DND-41 (cell line): ENCODE results near the gene IVL.
A peak's percentile ranks its signal among the peaks of the same experiment; 100 is the strongest.

ENCODE experiments used
- ATAC-seq: fragments of 200-7000 bp; cut with Tn5 transposase; 3 replicates; pipeline ENCODE4 v1.9.1; 2021; ENCODE audit warnings: low read depth; ENCODE audit not compliant: insufficient read depth
- DNase-seq: peaks from one replicate; pipeline ENCODE4 v3.0.0-alpha.2; 2020
- H2AFZ ChIP-seq: 2 replicates; pipeline ENCODE4 v1.6.0; 2012; ENCODE audit warnings: low read depth, low read length
- H3K27ac ChIP-seq: 2 replicates; pipeline ENCODE4 v1.5.1; 2012; ENCODE audit warnings: low read length, inconsistent platforms
- H3K27me3 ChIP-seq: fragments of 200-600 bp; sonication (generic); 2 replicates; pipeline ENCODE4 v1.6.0; 2012; ENCODE audit warnings: low read length, mild to moderate bottlenecking, inconsistent platforms; ENCODE audit not compliant: insufficient read depth, poor library complexity
- H3K36me3 ChIP-seq: 2 replicates; pipeline ENCODE4 v1.5.1; 2012; ENCODE audit warnings: low read length, inconsistent platforms; ENCODE audit not compliant: insufficient read depth
- H3K4me1 ChIP-seq: 2 replicates; pipeline ENCODE4 v1.5.1; 2012; ENCODE audit warnings: mild to moderate bottlenecking, low read length; ENCODE audit not compliant: insufficient read depth
- H3K4me2 ChIP-seq: 2 replicates; pipeline ENCODE4 v1.6.0; 2012; ENCODE audit warnings: mild to moderate bottlenecking, moderate library complexity, low read length, inconsistent platforms; ENCODE audit not compliant: insufficient read depth
- H3K4me3 ChIP-seq, 2 experiments: fragments of 200-600 bp in 1 of 2; shearing (Covaris generic) in 1 of 2; 2 replicates each; pipeline ENCODE4 v1.5.1; 2012 to 2016; ENCODE audit warnings: inconsistent platforms in 2 of 2, low read length in 2 of 2, mild to moderate bottlenecking in 2 of 2, low read depth in 1 of 2, moderate library complexity in 1 of 2
- H3K79me2 ChIP-seq: 2 replicates; pipeline ENCODE4 v1.6.0; 2012; ENCODE audit warnings: low read length, inconsistent platforms; ENCODE audit not compliant: insufficient read depth
- H3K9ac ChIP-seq: 2 replicates; pipeline ENCODE4 v1.6.0; 2012; ENCODE audit warnings: low read depth, mild to moderate bottlenecking, inconsistent platforms, low read length, moderate library complexity
- H3K9me3 ChIP-seq: 2 replicates; pipeline ENCODE4 v1.5.1; 2012; ENCODE audit warnings: low read length, moderate library complexity, mild to moderate bottlenecking, inconsistent platforms; ENCODE audit not compliant: insufficient read depth, severe bottlenecking
- H4K20me1 ChIP-seq: 2 replicates; pipeline ENCODE4 v1.6.0; 2012; ENCODE audit warnings: low read length; ENCODE audit not compliant: insufficient read depth
- CTCF ChIP-seq: IDR thresholded peaks from 2 replicates; pipeline ENCODE4 v1.5.1; 2012; ENCODE audit warnings: borderline replicate concordance, low read length, moderate library complexity, mild to moderate bottlenecking; ENCODE audit not compliant: poor library complexity, severe bottlenecking; ENCODE audit errors: extremely low read depth
- EZH2 ChIP-seq: IDR thresholded peaks from 3 replicates; pipeline ENCODE4 v1.6.1; 2012; ENCODE audit warnings: borderline replicate concordance, low read depth, mild to moderate bottlenecking, moderate library complexity, low read length, inconsistent platforms; ENCODE audit not compliant: severe bottlenecking

IVL gene

DNA sequence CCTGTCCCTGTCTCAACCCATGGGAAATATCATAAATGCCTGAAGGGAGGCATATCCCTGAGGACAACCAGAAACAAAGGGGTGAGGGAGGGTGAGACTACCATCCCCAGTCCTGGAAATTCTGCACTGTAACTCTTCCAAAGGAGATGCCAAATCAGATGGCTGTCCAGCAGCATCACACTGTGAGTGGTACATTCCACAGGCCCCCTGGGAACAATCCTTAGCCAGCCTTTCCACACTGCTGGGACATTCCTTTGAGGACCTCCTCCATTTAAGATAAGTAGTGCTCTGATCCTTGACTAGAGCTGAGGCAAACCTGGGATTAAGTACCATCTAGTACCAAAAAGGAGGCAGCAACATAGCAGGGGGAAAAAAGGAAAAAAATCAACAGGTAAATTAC lies 10.7 kb downstream of the IVL start:
- no peak for DNase-seq
- no peak overlapping the region for H3K4me2 ChIP-seq
- H3K9ac ChIP-seq, result no peak overlapping the region
- H3K36me3 ChIP-seq, result no peaks in the 10 kb centered on the region
- no peaks in the 10 kb centered on the region for H4K20me1 ChIP-seq
- ATAC-seq, result no peak
- peaks cover 5% of the 10 kb centered on the region for H3K27me3 ChIP-seq
- no peaks in the 10 kb centered on the region for H3K9me3 ChIP-seq
- H2AFZ ChIP-seq, result no peak overlapping the region
- no peaks in the 10 kb centered on the region for H3K79me2 ChIP-seq
- no peak overlapping the region for H3K27ac ChIP-seq
- TF ChIP-seq CTCF, result no peak
- no peak for TF ChIP-seq EZH2
- no peak overlapping the region for H3K4me3 ChIP-seq
- no peaks in the 10 kb centered on the region for H3K4me1 ChIP-seq

GRCh38 chr1:152924191-152924590 lies 15.8 kb downstream of the IVL start:
- ATAC-seq (no peak), DNase-seq (no peak)
- Histone ChIP-seq H3K36me3 (no peaks in the 10 kb centered on the region), H3K4me3 (no peak overlapping the region), H2AFZ (no peak overlapping the region), H3K4me2 (no peak overlapping the region), H3K9me3 (no peaks in the 10 kb centered on the region), H3K27me3 (peaks cover 1% of the 10 kb centered on the region), H3K79me2 (no peaks in the 10 kb centered on the region), H3K9ac (no peak overlapping the region), H3K4me1 (no peaks in the 10 kb centered on the region), H4K20me1 (no peaks in the 10 kb centered on the region; the same call in 1 of the 2 replicates), H3K27ac (no peak overlapping the region)
- TF ChIP-seq EZH2 (no peak), CTCF (no peak)

DNA sequence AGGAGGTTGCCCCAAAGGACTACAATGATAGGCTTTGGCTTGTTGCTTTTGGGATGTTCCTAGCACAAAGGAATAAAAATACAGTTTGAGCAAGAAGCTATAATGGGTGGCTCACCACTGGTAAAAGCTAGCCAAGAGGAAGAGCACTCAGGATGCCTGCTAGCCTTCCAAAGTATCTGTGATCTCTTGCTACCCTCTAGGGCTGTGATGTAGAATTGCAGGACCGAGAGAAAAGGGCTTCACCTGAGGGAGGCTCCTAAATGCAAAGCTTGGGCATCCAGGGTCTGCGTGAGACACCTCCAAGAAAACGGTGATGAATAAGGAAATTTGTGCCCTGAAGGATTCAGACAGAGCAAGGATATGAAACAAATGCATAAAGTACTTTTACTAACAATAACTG lies 17.7 kb downstream of the IVL start:
- H3K4me2 ChIP-seq, result no peak overlapping the region
- no peaks in the 10 kb centered on the region for H3K36me3 ChIP-seq
- no peaks in the 10 kb centered on the region; the same call in 1 of the 2 replicates for H4K20me1 ChIP-seq
- TF ChIP-seq EZH2 (no peak), CTCF (peak; percentile 50)
- H3K27me3 ChIP-seq, result no peaks in the 10 kb centered on the region
- no peak overlapping the region for H3K4me3 ChIP-seq
- H2AFZ ChIP-seq, result no peak overlapping the region
- DNase-seq (no peak), ATAC-seq (no peak)
- H3K4me1 ChIP-seq, result no peaks in the 10 kb centered on the region
- no peaks in the 10 kb centered on the region for H3K9me3 ChIP-seq
- no peak overlapping the region for H3K9ac ChIP-seq
- no peaks in the 10 kb centered on the region for H3K79me2 ChIP-seq
- H3K27ac ChIP-seq, result no peak overlapping the region

DNA sequence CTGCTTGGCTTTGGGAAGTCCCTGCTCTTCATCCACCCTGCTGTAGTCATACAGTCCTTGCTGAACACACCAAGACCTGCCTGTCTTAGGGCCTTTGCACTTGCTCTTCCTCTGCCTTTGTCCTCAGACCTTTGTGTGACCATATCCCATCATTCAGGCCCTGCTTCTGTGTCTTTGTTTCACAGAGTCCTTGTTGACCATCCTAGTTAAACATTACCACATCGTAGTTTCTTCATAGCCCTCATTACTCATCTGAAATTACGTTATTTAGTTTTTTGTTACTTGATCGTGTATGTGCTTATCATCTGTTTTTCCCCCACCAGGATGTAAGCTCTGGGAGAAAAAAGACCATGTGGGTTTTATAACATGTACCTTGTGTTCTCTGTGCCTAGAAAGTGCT lies 20.3 kb downstream of the IVL start:
- ATAC-seq (no peak), DNase-seq (no peak)
- no peaks in the 10 kb centered on the region for H3K36me3 ChIP-seq
- peaks cover 10% of the 10 kb centered on the region for H3K27me3 ChIP-seq
- no peaks in the 10 kb centered on the region for H3K79me2 ChIP-seq
- TF ChIP-seq CTCF, result no peak
- no peak for TF ChIP-seq EZH2
- no peak overlapping the region for H3K9ac ChIP-seq
- H3K4me2 ChIP-seq, result no peak overlapping the region
- no peaks in the 10 kb centered on the region; the same call in 1 of the 2 replicates for H4K20me1 ChIP-seq
- H3K27ac ChIP-seq, result no peak overlapping the region
- no peak overlapping the region for H2AFZ ChIP-seq
- H3K4me3 ChIP-seq, result no peak overlapping the region
- no peaks in the 10 kb centered on the region for H3K9me3 ChIP-seq
- H3K4me1 ChIP-seq, result no peaks in the 10 kb centered on the region
